Activated B cell treated with CpG ODN at 0.5 μM for 24 hours (primary cell): Measurements from ENCODE around the gene PRDM16. TPM values are rescaled to one million over a fixed set of nuclear protein-coding genes. Genes with fewer than 3 reads are reported as not detected.

Experiments
- ATAC-seq: fragments of 200-7000 bp; cut with Tn5 transposase; one replicate; pipeline ENCODE4 v1.10.0; 2021; ENCODE audit warnings: low read depth, mild to moderate bottlenecking, moderate library complexity
- CTCF ChIA-PET: fragments of 350-600 bp; sonication (Branson Sonifier 250); formaldehyde crosslinking; loops from one replicate; lab custom pipeline; 2021; ENCODE audit warnings: antibody characterized with exemption; lab: Charles Lee
- POLR2A ChIA-PET: fragments of 350-600 bp; sonication (Branson Sonifier 250); formaldehyde crosslinking; loops from one replicate; lab custom pipeline; 2021; ENCODE audit warnings: antibody characterized with exemption; lab: Charles Lee
- DNase-seq: peaks from one replicate; pipeline ENCODE4 v3.0.0; 2022
- H3K27ac Mint-ChIP-seq: one replicate; pipeline ENCODE4 v1.8.0; 2020; ENCODE audit warnings: mixed read lengths
- H3K27me3 Mint-ChIP-seq: one replicate; pipeline ENCODE4 v1.8.0; 2021; ENCODE audit warnings: mixed read lengths
- H3K36me3 Mint-ChIP-seq: one replicate; pipeline ENCODE4 v1.8.0; 2021; ENCODE audit warnings: low read depth, mixed read lengths
- H3K4me1 Mint-ChIP-seq: one replicate; pipeline ENCODE4 v1.8.0; 2021; ENCODE audit warnings: mixed read lengths
- H3K4me3 Mint-ChIP-seq: one replicate; pipeline ENCODE4 v1.8.0; 2020; ENCODE audit warnings: mild to moderate bottlenecking, mixed read lengths
- H3K9me3 Mint-ChIP-seq: one replicate; pipeline ENCODE4 v1.8.0; 2020; ENCODE audit warnings: mixed read lengths
- CTCF ChIP-seq: fragments of 200-600 bp; IDR thresholded peaks from one replicate; pipeline ENCODE4 v1.8.0; 2022; ENCODE audit warnings: antibody characterized with exemption, mild to moderate bottlenecking
- intact Hi-C: fragments of 100-400 bp; cut with micrococcal nuclease; formaldehyde crosslinking; loops from one replicate; pipeline ENCODE4 v1.15.1; 2024
- total RNA-seq: library from RNA; stranded (reverse); gene quantifications from 2 replicates; pipeline ENCODE4 v1.2.3, GENCODE V29; 2022

Gene PRDM16
- total RNA-seq, 1 donor from 2014 or later = not detected

- Mint-ChIP-seq H3K4me3 (no peak overlapping the region), H3K27me3 (peaks cover 17% of the 10 kb centered on the region), H3K36me3 (no peaks in the 10 kb centered on the region), H3K4me1 (no peaks in the 10 kb centered on the region), H3K9me3 (no peaks in the 10 kb centered on the region), H3K27ac (no peak overlapping the region)
- no peak for DNase-seq
- no peak for ATAC-seq
- intact Hi-C loops = no loop called here
- CTCF ChIA-PET = no interaction called here
- POLR2A ChIA-PET = no interaction called here
- TF ChIP-seq CTCF = no peak
Observed at GRCh38 chr1:3181956-3182355, 113.0 kb downstream of the PRDM16 start.

- no peak for DNase-seq
- POLR2A ChIA-PET = no interaction called here
- Mint-ChIP-seq H3K9me3 (no peaks in the 10 kb centered on the region), H3K36me3 (no peaks in the 10 kb centered on the region), H3K4me3 (no peak overlapping the region), H3K27ac (no peak overlapping the region), H3K4me1 (no peaks in the 10 kb centered on the region), H3K27me3 (peaks cover 20% of the 10 kb centered on the region)
- ATAC-seq = no peak
- CTCF ChIA-PET = no interaction called here
- TF ChIP-seq CTCF = no peak
- intact Hi-C loops = no loop called here
Observed at GRCh38 chr1:3183411-3183810, 114.4 kb downstream of the PRDM16 start.

- no peaks in the 10 kb centered on the region for H3K4me1 Mint-ChIP-seq
Observed at GRCh38 chr1:3183813-3184212, 114.8 kb downstream of the PRDM16 start.

GRCh38 chr1:3184666-3185065 lies 115.7 kb downstream of the PRDM16 start:
- no peaks in the 10 kb centered on the region for H3K9me3 Mint-ChIP-seq
- no peak for TF ChIP-seq CTCF
- CTCF ChIA-PET = no interaction called here
- POLR2A ChIA-PET = no interaction called here
- H3K27me3 Mint-ChIP-seq = peaks cover 29% of the 10 kb centered on the region
- ATAC-seq (no peak), DNase-seq (no peak)
- H3K4me1 Mint-ChIP-seq = no peaks in the 10 kb centered on the region
- no peak overlapping the region for H3K4me3 Mint-ChIP-seq
- no peaks in the 10 kb centered on the region for H3K36me3 Mint-ChIP-seq
- H3K27ac Mint-ChIP-seq = no peak overlapping the region
- intact Hi-C loops = no loop called here

More at GRCh38 chr1:3183813-3184212, 114.8 kb downstream of the PRDM16 start:
- Mint-ChIP-seq H3K4me3 (no peak overlapping the region), H3K27me3 (peaks cover 21% of the 10 kb centered on the region), H3K27ac (no peak overlapping the region), H3K36me3 (no peaks in the 10 kb centered on the region), H3K9me3 (no peaks in the 10 kb centered on the region)
- ATAC-seq = no peak
- TF ChIP-seq CTCF = no peak
- DNase-seq = no peak
- ChIA-PET POLR2A (no interaction called here), CTCF (no interaction called here)
- intact Hi-C loops = no loop called here

GRCh38 chr1:3185896-3186525 lies 117.0 kb downstream of the PRDM16 start:
- no peak overlapping the region for H3K27ac Mint-ChIP-seq
- peaks cover 30% of the 10 kb centered on the region for H3K27me3 Mint-ChIP-seq
- no peak for DNase-seq
- H3K4me1 Mint-ChIP-seq = no peaks in the 10 kb centered on the region
- no peak overlapping the region for H3K4me3 Mint-ChIP-seq
- intact Hi-C loops = no loop called here
- no peaks in the 10 kb centered on the region for H3K9me3 Mint-ChIP-seq
- no peak for TF ChIP-seq CTCF
- no peak for ATAC-seq
- H3K36me3 Mint-ChIP-seq = no peaks in the 10 kb centered on the region
- POLR2A ChIA-PET = no interaction called here
- CTCF ChIA-PET = no interaction called here
